OCI-LY1 (cell line): ENCODE data around the gene JUP.

Experiments
- EZH2 ChIP-seq: fragments of 200-600 bp; sonication (generic), shearing (Covaris generic); IDR thresholded peaks from 2 replicates; pipeline ENCODE4 v1.8.0; 2017; ENCODE audit warnings: borderline replicate concordance, mixed run types, mild to moderate bottlenecking, antibody characterized with exemption, low read length, moderate library complexity, mixed read lengths
- TF ChIP-seq, protein P1 (sequence below): fragments of 200-600 bp; sonication (generic), shearing (Covaris generic); IDR thresholded peaks from 2 replicates; pipeline ENCODE4 v1.5.1; 2017; ENCODE audit warnings: mild to moderate bottlenecking, antibody characterized with exemption, low read length, moderate library complexity, mixed read lengths

DNA sequence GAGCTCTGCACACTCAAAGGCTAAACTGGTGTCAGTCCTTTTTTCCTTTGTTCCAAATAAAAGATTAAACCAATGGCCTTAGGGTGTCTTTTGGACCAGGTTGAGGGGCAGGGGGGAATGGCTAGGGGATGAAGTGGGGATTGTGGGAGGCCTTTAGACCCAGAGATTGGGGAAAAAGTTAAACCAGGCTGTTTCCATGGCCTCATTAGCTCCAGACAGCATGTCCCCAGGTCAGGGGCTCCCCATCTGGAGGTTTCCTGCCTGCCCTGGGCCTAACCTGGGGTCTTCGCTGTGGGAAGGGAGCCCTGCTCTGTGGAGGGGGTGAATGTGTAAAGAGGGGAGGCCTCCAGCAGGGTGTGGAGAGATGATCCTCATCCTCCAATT lies 36.6 kb upstream of the JUP start:
- TF ChIP-seq, protein P1, sequence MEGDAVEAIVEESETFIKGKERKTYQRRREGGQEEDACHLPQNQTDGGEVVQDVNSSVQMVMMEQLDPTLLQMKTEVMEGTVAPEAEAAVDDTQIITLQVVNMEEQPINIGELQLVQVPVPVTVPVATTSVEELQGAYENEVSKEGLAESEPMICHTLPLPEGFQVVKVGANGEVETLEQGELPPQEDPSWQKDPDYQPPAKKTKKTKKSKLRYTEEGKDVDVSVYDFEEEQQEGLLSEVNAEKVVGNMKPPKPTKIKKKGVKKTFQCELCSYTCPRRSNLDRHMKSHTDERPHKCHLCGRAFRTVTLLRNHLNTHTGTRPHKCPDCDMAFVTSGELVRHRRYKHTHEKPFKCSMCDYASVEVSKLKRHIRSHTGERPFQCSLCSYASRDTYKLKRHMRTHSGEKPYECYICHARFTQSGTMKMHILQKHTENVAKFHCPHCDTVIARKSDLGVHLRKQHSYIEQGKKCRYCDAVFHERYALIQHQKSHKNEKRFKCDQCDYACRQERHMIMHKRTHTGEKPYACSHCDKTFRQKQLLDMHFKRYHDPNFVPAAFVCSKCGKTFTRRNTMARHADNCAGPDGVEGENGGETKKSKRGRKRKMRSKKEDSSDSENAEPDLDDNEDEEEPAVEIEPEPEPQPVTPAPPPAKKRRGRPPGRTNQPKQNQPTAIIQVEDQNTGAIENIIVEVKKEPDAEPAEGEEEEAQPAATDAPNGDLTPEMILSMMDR: no peak
- no peak for TF ChIP-seq EZH2
